HG03439 (cell line): ENCODE measurements around the gene PRR22.
"Not testable (repeated sequence)": the region's sequence is repeated elsewhere in the genome, so short reads cannot be mapped to it uniquely, and the experiment has no call there.

Experiments
- ATAC-seq: cut with Tn5 transposase; IDR thresholded peaks from one replicate; pipeline ENCODE4 v1.9.1; 2021; ENCODE audit warnings: mild to moderate bottlenecking, moderate library complexity; ENCODE audit not compliant: unreplicated experiment

The PRR22 gene

GRCh38 chr19:5762608-5763217 is 21.8 kb downstream of the PRR22 start:
- no peak for ATAC-seq

DNA sequence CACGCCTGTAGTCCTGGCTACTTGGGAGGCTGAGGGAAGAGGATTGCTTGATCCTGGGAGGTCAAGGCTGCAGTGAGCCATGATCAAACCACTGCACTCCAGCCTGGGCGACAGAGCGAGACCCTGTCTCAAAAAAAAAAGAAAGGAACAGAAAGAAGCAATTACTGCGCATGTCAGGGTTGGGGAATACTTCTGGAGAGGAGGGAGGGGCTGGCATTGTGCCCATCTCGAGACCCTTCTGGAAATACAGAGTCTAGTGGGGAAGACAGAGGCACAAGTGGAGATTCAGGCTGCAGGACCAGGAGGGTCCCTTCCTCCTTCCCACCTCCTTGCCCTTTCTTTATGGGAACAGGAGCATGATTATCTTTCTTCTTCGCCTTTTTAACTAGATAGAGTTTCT is 30.8 kb downstream of the PRR22 start:
- ATAC-seq = no peak

DNA sequence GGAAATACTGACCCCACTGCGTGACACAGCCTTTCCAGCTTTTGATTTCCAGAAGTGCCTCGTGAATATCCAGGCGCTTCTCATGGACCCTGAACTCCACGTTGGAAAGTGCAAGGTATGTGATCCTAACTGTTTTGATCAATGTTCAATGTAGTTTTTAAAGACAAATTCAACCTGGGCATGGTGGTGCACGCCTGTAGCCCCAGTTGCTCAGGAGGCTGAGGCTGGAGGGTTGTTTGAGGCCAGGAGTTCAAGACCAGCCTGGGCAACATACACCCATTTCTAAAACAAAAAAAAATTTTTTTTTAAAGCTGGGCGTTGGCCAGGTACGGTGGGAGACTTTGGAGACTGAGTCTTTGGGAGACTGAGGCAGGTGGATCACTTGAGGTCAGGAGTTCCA is 32.8 kb downstream of the PRR22 start:
- no peak for ATAC-seq

DNA sequence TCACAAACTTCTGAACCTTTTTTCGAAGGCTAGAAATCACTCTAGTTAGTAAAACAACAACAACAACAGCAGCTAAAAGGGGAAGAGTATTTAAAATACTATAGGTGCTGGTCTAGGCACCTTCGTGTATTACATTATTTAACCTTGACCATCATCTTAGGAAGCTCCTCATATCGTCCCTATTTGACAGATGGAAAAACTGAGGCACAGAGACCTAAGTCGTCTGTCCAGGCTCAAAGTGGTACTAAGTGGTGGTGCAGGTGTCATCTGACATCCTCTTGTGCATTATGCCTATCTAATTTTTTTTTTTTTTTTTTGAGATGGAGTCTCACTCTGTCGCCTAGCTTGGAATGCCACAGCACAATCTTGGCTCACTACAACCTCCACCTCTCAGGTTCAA is 35.0 kb downstream of the PRR22 start:
- ATAC-seq = no peak

- ATAC-seq = not testable (repeated sequence)
These were observed 35.6 kb downstream of the PRR22 start for GRCh38 chr19:5748920-5749319.

GRCh38 chr19:5744999-5745398 is 39.5 kb downstream of the PRR22 start:
- not testable (repeated sequence) for ATAC-seq

GRCh38 chr19:5743630-5744029 is 40.9 kb downstream of the PRR22 start:
- ATAC-seq = no peak

- no peak for ATAC-seq
These were observed 42.5 kb downstream of the PRR22 start for GRCh38 chr19:5742051-5742450.

- ATAC-seq = no peak
These were observed 46.1 kb downstream of the PRR22 start for GRCh38 chr19:5738423-5738822.

GRCh38 chr19:5733172-5733571 is 51.4 kb downstream of the PRR22 start:
- ATAC-seq = not testable (repeated sequence)
